ENCODE data around the gene SP100. TPM values are rescaled to one million over a fixed set of nuclear protein-coding genes. Genes with fewer than 3 reads are reported as not detected.
A peak's percentile ranks its signal among the peaks of the same experiment; 100 is the strongest.
"Not testable (repeated sequence)": the region's sequence is repeated elsewhere in the genome, so short reads cannot be mapped to it uniquely, and the experiment has no call there.

SP100 gene
- total and polyA plus RNA-seq, 2 experiments from 2014 or later = 75.8 to 108 TPM

DNA sequence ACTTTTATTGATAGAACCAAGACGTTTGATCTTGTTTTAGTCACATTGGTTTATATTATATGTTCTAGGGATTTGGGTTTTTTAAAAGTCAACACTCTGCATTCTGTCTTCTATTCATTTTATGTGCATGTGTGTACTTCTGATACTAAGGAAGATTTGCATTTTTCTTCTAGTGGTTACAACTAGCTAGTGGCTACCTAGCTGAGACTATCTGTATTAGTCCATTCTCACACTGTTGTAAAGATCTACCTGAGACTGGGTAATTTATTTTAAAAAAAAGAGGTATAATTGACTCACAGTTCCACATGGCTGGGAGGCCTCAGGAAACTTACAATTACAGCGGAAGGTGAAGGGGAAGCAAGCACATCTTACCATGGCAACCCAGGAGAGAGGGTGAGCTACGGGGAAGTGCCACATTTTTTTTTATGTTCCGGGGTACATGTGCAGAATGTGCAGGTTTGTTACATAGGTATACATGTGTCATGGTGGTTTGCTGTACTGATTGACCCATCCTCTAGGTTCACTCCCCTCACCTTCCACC, 69.9 kb downstream of the SP100 start:
- no peak overlapping the region for H3K4me2 ChIP-seq (ENCODE audit: unreplicated experiment)
- no peak overlapping the region for H3K4me3 ChIP-seq
- no peak for DNase-seq
- H3K27ac ChIP-seq = no peak overlapping the region
- H3K36me3 ChIP-seq (ENCODE audit: low read depth) = peaks cover 20% of the 10 kb centered on the region
- H3K9me3 ChIP-seq (ENCODE audit: low read depth) = no peaks in the 10 kb centered on the region
- no peaks in the 10 kb centered on the region for H3K27me3 ChIP-seq (replicated peaks; ENCODE audit: insufficient read depth)
- no peaks in the 10 kb centered on the region for H3K4me1 ChIP-seq (ENCODE audit: insufficient read depth)
- TF ChIP-seq EZH2 (IDR thresholded peaks at IDR 0.05; ENCODE audit: insufficient read depth, poor library complexity, severe bottlenecking) = no peak
- TF ChIP-seq EZH2phosphoT487 (IDR thresholded peaks at IDR 0.05; ENCODE audit: insufficient read depth, low read depth) = no peak
- no peaks in the 10 kb centered on the region for H3K9me2 ChIP-seq (ENCODE audit: insufficient read depth)
- no peaks in the 10 kb centered on the region for H3F3A ChIP-seq (ENCODE audit: insufficient read depth)
- H3K9ac ChIP-seq = no peak overlapping the region
- WGBS, 2 experiments (ENCODE audit: low coverage in 1 of 2, low lambda C conversion rate in 2 of 2, missing lambda C conversion rate in 2 of 2) = 90 to 92% methylated on average over 4 of the region's 4 CpGs
- H3K79me2 ChIP-seq (ENCODE audit: insufficient read depth) = peaks cover 15% of the 10 kb centered on the region; the same call in 1 of the 2 replicates
- H4K20me1 ChIP-seq (ENCODE audit: insufficient read depth) = no peaks in the 10 kb centered on the region
- in situ Hi-C loops (cut with MboI) = no loop called here
- no peak overlapping the region for H2AFZ ChIP-seq

DNA sequence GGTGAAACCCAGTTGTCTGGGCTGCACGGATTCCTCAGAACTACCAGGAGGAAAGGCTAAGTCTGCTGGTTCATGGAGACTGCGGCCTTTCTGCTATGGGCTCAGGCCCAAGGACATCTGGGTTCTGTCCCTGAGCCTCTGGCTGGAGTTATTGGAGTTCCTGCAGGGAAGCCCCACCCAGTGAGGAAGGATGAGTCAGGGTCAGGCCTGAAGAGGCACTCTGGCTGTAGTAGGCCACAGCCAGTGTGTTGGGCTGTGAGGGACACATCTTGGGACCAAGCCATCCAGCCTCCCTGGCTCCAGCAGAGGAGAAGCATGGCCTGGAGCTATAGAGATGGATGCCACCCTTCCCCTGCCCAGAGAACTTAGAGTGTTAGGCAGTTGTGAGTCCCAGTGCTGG, 75.2 kb downstream of the SP100 start:
- not testable (repeated sequence) for H3K9me2 ChIP-seq (ENCODE audit: insufficient read depth)
- 58 to 71% methylated on average over 2 of the region's 2 CpGs for WGBS, 2 experiments (ENCODE audit: low coverage in 1 of 2, low lambda C conversion rate in 2 of 2, missing lambda C conversion rate in 2 of 2)

GRCh38 chr2:230492107-230492506, 76.1 kb downstream of the SP100 start:
- Histone ChIP-seq H3K36me3 (ENCODE audit: low read depth) (peaks cover 29% of the 10 kb centered on the region), H3K79me2 (ENCODE audit: insufficient read depth) (peaks cover 15% of the 10 kb centered on the region; the same call in 1 of the 2 replicates), H3K27ac (no peak overlapping the region), H4K20me1 (ENCODE audit: insufficient read depth) (no peaks in the 10 kb centered on the region), H3K4me1 (ENCODE audit: insufficient read depth) (no peaks in the 10 kb centered on the region), H3K4me2 (ENCODE audit: unreplicated experiment) (no peak overlapping the region), H3F3A (ENCODE audit: insufficient read depth) (no peaks in the 10 kb centered on the region), H3K4me3 (no peak overlapping the region), H3K27me3 (replicated peaks; ENCODE audit: insufficient read depth) (no peaks in the 10 kb centered on the region), H3K9ac (no peak overlapping the region), H3K9me3 (ENCODE audit: low read depth) (no peaks in the 10 kb centered on the region), H3K9me2 (ENCODE audit: insufficient read depth) (no peaks in the 10 kb centered on the region), H2AFZ (no peak overlapping the region)
- WGBS, 2 experiments (ENCODE audit: low coverage in 1 of 2, low lambda C conversion rate in 2 of 2, missing lambda C conversion rate in 2 of 2) = 40 to 65% methylated on average over 1 of the region's 1 CpG
- no peak for DNase-seq
- in situ Hi-C loops (cut with MboI) = no loop called here
- no peak for TF ChIP-seq EZH2phosphoT487 (IDR thresholded peaks at IDR 0.05; ENCODE audit: insufficient read depth, low read depth)
- TF ChIP-seq EZH2 (IDR thresholded peaks at IDR 0.05; ENCODE audit: insufficient read depth, poor library complexity, severe bottlenecking) = no peak

More for the DNA sequence above, 75.2 kb downstream of the SP100 start:
- Histone ChIP-seq H3K36me3 (ENCODE audit: low read depth) (peaks cover 23% of the 10 kb centered on the region), H3K79me2 (ENCODE audit: insufficient read depth) (peaks cover 15% of the 10 kb centered on the region; the same call in 1 of the 2 replicates)
- in situ Hi-C loops (cut with MboI); H3K27ac ChIP-seq; H3K4me2 ChIP-seq (ENCODE audit: unreplicated experiment); H3K27me3 ChIP-seq (replicated peaks; ENCODE audit: insufficient read depth); H3K4me1 ChIP-seq (ENCODE audit: insufficient read depth); H3K9me3 ChIP-seq (ENCODE audit: low read depth); H3K9ac ChIP-seq; H2AFZ ChIP-seq; H4K20me1 ChIP-seq (ENCODE audit: insufficient read depth); H3K4me3 ChIP-seq; H3F3A ChIP-seq (ENCODE audit: insufficient read depth): not testable (repeated sequence)
- DNase-seq = peak; percentile 40

DNA sequence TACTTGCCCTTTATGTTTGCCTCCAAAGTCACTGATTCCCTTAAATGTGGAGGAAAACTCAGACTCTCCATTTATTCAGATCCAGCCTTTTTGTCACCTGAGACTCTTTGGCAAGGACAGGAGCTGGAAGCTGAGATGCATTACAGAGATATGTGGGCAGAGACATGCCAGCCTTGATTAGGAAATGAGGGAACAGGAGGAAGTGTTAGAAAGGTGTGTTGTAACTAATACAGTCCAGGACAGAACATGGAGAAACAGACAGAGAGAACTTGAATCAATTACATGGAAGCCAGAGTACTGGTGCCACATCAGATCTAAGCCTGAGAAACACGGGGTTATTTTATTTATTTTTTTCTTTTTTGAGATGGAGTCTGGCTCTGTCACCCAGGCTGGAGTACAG, 79.0 kb downstream of the SP100 start:
- in situ Hi-C loops (cut with MboI) = no loop called here
- H3K4me3 ChIP-seq = no peak overlapping the region
- no peaks in the 10 kb centered on the region for H3K27me3 ChIP-seq (replicated peaks; ENCODE audit: insufficient read depth)
- no peaks in the 10 kb centered on the region for H3K9me3 ChIP-seq (ENCODE audit: low read depth)
- no peak for DNase-seq
- H2AFZ ChIP-seq = no peak overlapping the region
- H3K4me2 ChIP-seq (ENCODE audit: unreplicated experiment) = no peak overlapping the region
- TF ChIP-seq EZH2 (IDR thresholded peaks at IDR 0.05; ENCODE audit: insufficient read depth, poor library complexity, severe bottlenecking) = no peak
- TF ChIP-seq EZH2phosphoT487 (IDR thresholded peaks at IDR 0.05; ENCODE audit: insufficient read depth, low read depth) = no peak
- no peak overlapping the region for H3K27ac ChIP-seq
- H3K79me2 ChIP-seq (ENCODE audit: insufficient read depth) = no peaks in the 10 kb centered on the region
- WGBS, 2 experiments (ENCODE audit: low coverage in 1 of 2, low lambda C conversion rate in 2 of 2, missing lambda C conversion rate in 2 of 2) = 93 to 96% methylated on average over 1 of the region's 1 CpG
- no peaks in the 10 kb centered on the region for H3F3A ChIP-seq (ENCODE audit: insufficient read depth)
- H3K9me2 ChIP-seq (ENCODE audit: insufficient read depth) = no peaks in the 10 kb centered on the region
- no peak overlapping the region for H3K9ac ChIP-seq
- no peaks in the 10 kb centered on the region for H3K4me1 ChIP-seq (ENCODE audit: insufficient read depth)
- no peaks in the 10 kb centered on the region for H4K20me1 ChIP-seq (ENCODE audit: insufficient read depth)
- peaks cover 28% of the 10 kb centered on the region for H3K36me3 ChIP-seq (ENCODE audit: low read depth)

- Histone ChIP-seq H3K9me3 (ENCODE audit: low read depth) (no peaks in the 10 kb centered on the region), H3K9ac (no peak overlapping the region), H3K4me3 (no peak overlapping the region), H3K79me2 (ENCODE audit: insufficient read depth) (no peaks in the 10 kb centered on the region), H2AFZ (no peak overlapping the region), H4K20me1 (ENCODE audit: insufficient read depth) (no peaks in the 10 kb centered on the region), H3F3A (ENCODE audit: insufficient read depth) (no peaks in the 10 kb centered on the region), H3K36me3 (ENCODE audit: low read depth) (peaks cover 28% of the 10 kb centered on the region), H3K9me2 (ENCODE audit: insufficient read depth) (no peaks in the 10 kb centered on the region), H3K27me3 (replicated peaks; ENCODE audit: insufficient read depth) (no peaks in the 10 kb centered on the region), H3K27ac (no peak overlapping the region), H3K4me2 (ENCODE audit: unreplicated experiment) (no peak overlapping the region), H3K4me1 (ENCODE audit: insufficient read depth) (no peaks in the 10 kb centered on the region)
- 96 to 99% methylated on average over 3 of the region's 3 CpGs for WGBS, 2 experiments (ENCODE audit: low coverage in 1 of 2, low lambda C conversion rate in 2 of 2, missing lambda C conversion rate in 2 of 2)
- in situ Hi-C loops (cut with MboI) = no loop called here
- no peak for TF ChIP-seq EZH2phosphoT487 (IDR thresholded peaks at IDR 0.05; ENCODE audit: insufficient read depth, low read depth)
- TF ChIP-seq EZH2 (IDR thresholded peaks at IDR 0.05; ENCODE audit: insufficient read depth, poor library complexity, severe bottlenecking) = no peak
- no peak for DNase-seq
These were observed 80.9 kb downstream of the SP100 start for GRCh38 chr2:230496891-230497290.

Measured in GM23248 (cell line).